K562 (cell line): ENCODE measurements around the gene NSMF. TPM values are rescaled to one million over a fixed set of nuclear protein-coding genes. Genes with fewer than 3 reads are reported as not detected.

Experiments used
- ATF1 ChIP-seq, 2 experiments: fragments of 450-650 bp in 1 of 2; IDR thresholded peaks; 2 replicates each; pipeline ENCODE4 v1.6.1; 2016; ENCODE audit warnings: missing compliant biosample characterization in 1 of 2, missing genetic modification characterization in 1 of 2
- E4F1 ChIP-seq: fragments of 250-450 bp; sonication (Bioruptor Pico); IDR thresholded peaks from 2 replicates; pipeline ENCODE4 v1.5.0; 2021; ENCODE audit warnings: mild to moderate bottlenecking, borderline replicate concordance
- GTF2B ChIP-seq: IDR thresholded peaks from 2 replicates; pipeline ENCODE4 v1.6.1; 2011; ENCODE audit not compliant: insufficient read length; ENCODE audit errors: extremely low read depth
- HNRNPL ChIP-seq: fragments of 200-400 bp; formaldehyde crosslinking; IDR thresholded peaks from 2 replicates; pipeline ENCODE4 v1.6.1; 2017; ENCODE audit warnings: low read depth, mild to moderate bottlenecking, low read length
- LCOR ChIP-seq: sonication (generic); formaldehyde crosslinking; IDR thresholded peaks from 2 replicates; pipeline ENCODE4 v1.8.0; 2022; ENCODE audit warnings: mild to moderate bottlenecking, missing genetic modification reagents
- MAZ ChIP-seq, 2 experiments: fragments of 450-650 bp in 1 of 2; sonication (generic) in 1 of 2; formaldehyde crosslinking; IDR thresholded peaks in 1 of 2; conservative IDR thresholded peaks in 1 of 2; 2 replicates each; pipeline versions ENCODE4 v1.4.0 to v1.5.0; 2020; ENCODE audit warnings: mild to moderate bottlenecking in 1 of 2, missing genetic modification reagents in 1 of 2
- MCM7 ChIP-seq, 2 experiments: fragments of 450-650 bp; IDR thresholded peaks; 2 replicates each; pipeline ENCODE4 v1.6.1; 2016 to 2018
- NFIC ChIP-seq: fragments of 450-650 bp; IDR thresholded peaks from 2 replicates; pipeline ENCODE4 v1.6.1; 2017; ENCODE audit warnings: mild to moderate bottlenecking, inconsistent platforms
- SMARCE1 ChIP-seq: fragments of 450-650 bp; IDR thresholded peaks from 2 replicates; pipeline ENCODE4 v1.7.1; 2016; ENCODE audit warnings: mild to moderate bottlenecking
- TOE1 ChIP-seq, 2 experiments: fragments of 450-650 bp in 1 of 2; sonication (generic) in 1 of 2; formaldehyde crosslinking in 1 of 2; IDR thresholded peaks; 2 replicates each; pipeline versions ENCODE4 v1.7.1 to v1.8.0; 2016 to 2022; ENCODE audit warnings: borderline replicate concordance in 2 of 2, mild to moderate bottlenecking in 2 of 2, antibody characterized with exemption in 1 of 2, inconsistent platforms in 1 of 2, low read depth in 1 of 2, missing genetic modification reagents in 1 of 2, moderate library complexity in 1 of 2
- YBX1 ChIP-seq: fragments of 450-650 bp; IDR thresholded peaks from 2 replicates; pipeline ENCODE4 v1.7.1; 2016; ENCODE audit warnings: mild to moderate bottlenecking
- polyA plus RNA-seq, 8 experiments: library from polyadenylated mRNA; depleted of rRNA in 4 of 8; stranded (reverse) in 5 of 8; unstranded in 3 of 8; fragments of >200 nt; fragmentation: Nextera tagmentation in 2 of 8; fragmentation: Illumina TruSeq in 1 of 8; extraction: Ambion mirVana in 2 of 8; extraction: Trizol in 1 of 8; gene quantifications; 2 replicates each; pipeline versions ENCODE4 v1.2.1 to v1.2.3, GENCODE V29; 2011 to 2014; ENCODE audit warnings: inconsistent platforms in 1 of 8, missing spikeins in 1 of 8
- total RNA-seq, 7 experiments: library from RNA; depleted of rRNA in 6 of 7; stranded (reverse); fragments of >200 nt in 6 of 7; fragmentation: Illumina TruSeq in 2 of 7; extraction: Trizol in 2 of 7; gene quantifications; 2 replicates each; pipeline versions ENCODE4 v1.2.1 to v1.2.3, GENCODE V29; 2011 to 2021; ENCODE audit warnings: low replicate concordance in 1 of 7
- TF ChIP-seq, protein P1 (sequence below): fragments of 250-450 bp; sonication (Bioruptor Pico); IDR thresholded peaks from 2 replicates; pipeline ENCODE4 v1.4.0; 2020
- TF ChIP-seq, protein P2 (sequence below): fragments of 450-650 bp; IDR thresholded peaks from 2 replicates; pipeline ENCODE4 v1.6.1; 2016
- TF ChIP-seq, protein P3 (sequence below): fragments of 450-650 bp; formaldehyde crosslinking; conservative IDR thresholded peaks from 2 replicates; pipeline ENCODE4 v1.4.0; 2022; ENCODE audit warnings: mild to moderate bottlenecking, missing genetic modification characterization

Gene NSMF
- total and polyA plus RNA-seq, 9 of the 15 experiments (the other 6 are each of a cell fraction or from before 2014, with no cell fraction given): 0.20 to 82.7 (median 29.3) TPM

- TF ChIP-seq NFIC (peak; percentile 86), MAZ (CRISPR knock-in tag; conservative IDR thresholded peaks at IDR 0.05 in 1 of 2, IDR thresholded peaks at IDR 0.05 in 1 of 2) (peak; percentile 20 to 31; a peak in 1 of 4 replicates), ATF1 (CRISPR knock-in tag; IDR thresholded peaks at IDR 0.05) (no peak), ATF1 (tag; IDR thresholded peaks at IDR 0.05) (peak; percentile 50), HNRNPL (peak; percentile 82; the same call in 1 of the 2 replicates), LCOR (CRISPR knock-in tag) (0 out of 2 replicates have a peak, but pooled peaks have one; percentile 27), YBX1 (no peak), E4F1 (CRISPR knock-in tag) (no peak), MCM7 (IDR thresholded peaks at IDR 0.05) (no peak), GTF2B (no peak), TOE1 (IDR thresholded peaks at IDR 0.05; ENCODE audit: borderline replicate concordance) (no peak), TOE1 (CRISPR knock-in tag; IDR thresholded peaks at IDR 0.05; ENCODE audit: borderline replicate concordance, low read depth) (no peak), SMARCE1 (peak; percentile 65; the same call in 1 of the 2 replicates)
- TF ChIP-seq, protein P1, sequence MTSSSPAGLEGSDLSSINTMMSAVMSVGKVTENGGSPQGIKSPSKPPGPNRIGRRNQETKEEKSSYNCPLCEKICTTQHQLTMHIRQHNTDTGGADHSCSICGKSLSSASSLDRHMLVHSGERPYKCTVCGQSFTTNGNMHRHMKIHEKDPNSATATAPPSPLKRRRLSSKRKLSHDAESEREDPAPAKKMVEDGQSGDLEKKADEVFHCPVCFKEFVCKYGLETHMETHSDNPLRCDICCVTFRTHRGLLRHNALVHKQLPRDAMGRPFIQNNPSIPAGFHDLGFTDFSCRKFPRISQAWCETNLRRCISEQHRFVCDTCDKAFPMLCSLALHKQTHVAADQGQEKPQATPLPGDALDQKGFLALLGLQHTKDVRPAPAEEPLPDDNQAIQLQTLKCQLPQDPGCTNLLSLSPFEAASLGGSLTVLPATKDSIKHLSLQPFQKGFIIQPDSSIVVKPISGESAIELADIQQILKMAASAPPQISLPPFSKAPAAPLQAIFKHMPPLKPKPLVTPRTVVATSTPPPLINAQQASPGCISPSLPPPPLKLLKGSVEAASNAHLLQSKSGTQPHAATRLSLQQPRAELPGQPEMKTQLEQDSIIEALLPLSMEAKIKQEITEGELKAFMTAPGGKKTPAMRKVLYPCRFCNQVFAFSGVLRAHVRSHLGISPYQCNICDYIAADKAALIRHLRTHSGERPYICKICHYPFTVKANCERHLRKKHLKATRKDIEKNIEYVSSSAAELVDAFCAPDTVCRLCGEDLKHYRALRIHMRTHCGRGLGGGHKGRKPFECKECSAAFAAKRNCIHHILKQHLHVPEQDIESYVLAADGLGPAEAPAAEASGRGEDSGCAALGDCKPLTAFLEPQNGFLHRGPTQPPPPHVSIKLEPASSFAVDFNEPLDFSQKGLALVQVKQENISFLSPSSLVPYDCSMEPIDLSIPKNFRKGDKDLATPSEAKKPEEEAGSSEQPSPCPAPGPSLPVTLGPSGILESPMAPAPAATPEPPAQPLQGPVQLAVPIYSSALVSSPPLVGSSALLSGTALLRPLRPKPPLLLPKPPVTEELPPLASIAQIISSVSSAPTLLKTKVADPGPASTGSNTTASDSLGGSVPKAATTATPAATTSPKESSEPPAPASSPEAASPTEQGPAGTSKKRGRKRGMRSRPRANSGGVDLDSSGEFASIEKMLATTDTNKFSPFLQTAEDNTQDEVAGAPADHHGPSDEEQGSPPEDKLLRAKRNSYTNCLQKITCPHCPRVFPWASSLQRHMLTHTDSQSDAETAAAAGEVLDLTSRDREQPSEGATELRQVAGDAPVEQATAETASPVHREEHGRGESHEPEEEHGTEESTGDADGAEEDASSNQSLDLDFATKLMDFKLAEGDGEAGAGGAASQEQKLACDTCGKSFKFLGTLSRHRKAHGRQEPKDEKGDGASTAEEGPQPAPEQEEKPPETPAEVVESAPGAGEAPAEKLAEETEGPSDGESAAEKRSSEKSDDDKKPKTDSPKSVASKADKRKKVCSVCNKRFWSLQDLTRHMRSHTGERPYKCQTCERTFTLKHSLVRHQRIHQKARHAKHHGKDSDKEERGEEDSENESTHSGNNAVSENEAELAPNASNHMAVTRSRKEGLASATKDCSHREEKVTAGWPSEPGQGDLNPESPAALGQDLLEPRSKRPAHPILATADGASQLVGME (CRISPR knock-in tag): no peak
- TF ChIP-seq, protein P2, sequence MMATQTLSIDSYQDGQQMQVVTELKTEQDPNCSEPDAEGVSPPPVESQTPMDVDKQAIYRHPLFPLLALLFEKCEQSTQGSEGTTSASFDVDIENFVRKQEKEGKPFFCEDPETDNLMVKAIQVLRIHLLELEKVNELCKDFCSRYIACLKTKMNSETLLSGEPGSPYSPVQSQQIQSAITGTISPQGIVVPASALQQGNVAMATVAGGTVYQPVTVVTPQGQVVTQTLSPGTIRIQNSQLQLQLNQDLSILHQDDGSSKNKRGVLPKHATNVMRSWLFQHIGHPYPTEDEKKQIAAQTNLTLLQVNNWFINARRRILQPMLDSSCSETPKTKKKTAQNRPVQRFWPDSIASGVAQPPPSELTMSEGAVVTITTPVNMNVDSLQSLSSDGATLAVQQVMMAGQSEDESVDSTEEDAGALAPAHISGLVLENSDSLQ: 0 out of 2 replicates have a peak, but pooled peaks have one; percentile 11
- TF ChIP-seq, protein P3, sequence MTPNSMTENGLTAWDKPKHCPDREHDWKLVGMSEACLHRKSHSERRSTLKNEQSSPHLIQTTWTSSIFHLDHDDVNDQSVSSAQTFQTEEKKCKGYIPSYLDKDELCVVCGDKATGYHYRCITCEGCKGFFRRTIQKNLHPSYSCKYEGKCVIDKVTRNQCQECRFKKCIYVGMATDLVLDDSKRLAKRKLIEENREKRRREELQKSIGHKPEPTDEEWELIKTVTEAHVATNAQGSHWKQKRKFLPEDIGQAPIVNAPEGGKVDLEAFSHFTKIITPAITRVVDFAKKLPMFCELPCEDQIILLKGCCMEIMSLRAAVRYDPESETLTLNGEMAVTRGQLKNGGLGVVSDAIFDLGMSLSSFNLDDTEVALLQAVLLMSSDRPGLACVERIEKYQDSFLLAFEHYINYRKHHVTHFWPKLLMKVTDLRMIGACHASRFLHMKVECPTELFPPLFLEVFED (CRISPR knock-in tag): no peak
Observed at GRCh38 chr9:137435980-137436760, 23.0 kb downstream of the NSMF start (continued).
